Smooth muscle cell (in vitro differentiated cells): Measurements from ENCODE around the gene ANKH. TPM values are rescaled to one million over a fixed set of nuclear protein-coding genes. Genes with fewer than 3 reads are reported as not detected.

Source experiments
- DNase-seq: peaks from one replicate; lab custom pipeline; 2025; ENCODE audit not compliant: unreplicated experiment; lab: John Stamatoyannopoulos, UW
- H2AFZ ChIP-seq: fragments of 200-600 bp; sonication (generic); 2 replicates; pipeline ENCODE4 v1.6.0; 2016; ENCODE audit warnings: antibody characterized with exemption, low read depth, mild to moderate bottlenecking
- H3F3A ChIP-seq: fragments of 200-600 bp; sonication (generic); 2 replicates; pipeline ENCODE4 v1.6.0; 2017; ENCODE audit warnings: antibody characterized with exemption, low read depth
- H3K27ac ChIP-seq: fragments of 200-600 bp; sonication (generic); 2 replicates; pipeline ENCODE4 v1.5.1; 2016; ENCODE audit warnings: low read depth, mild to moderate bottlenecking
- H3K27me3 ChIP-seq: fragments of 200-600 bp; sonication (generic); 2 replicates; pipeline ENCODE4 v1.6.1; 2016; ENCODE audit warnings: low read depth, mild to moderate bottlenecking
- H3K36me3 ChIP-seq: fragments of 200-600 bp; sonication (generic); 2 replicates; pipeline ENCODE4 v1.5.1; 2016; ENCODE audit warnings: low read depth
- H3K4me1 ChIP-seq: fragments of 200-600 bp; sonication (generic); 2 replicates; pipeline ENCODE4 v1.5.1; 2016; ENCODE audit warnings: low read depth
- H3K4me2 ChIP-seq: fragments of 200-600 bp; sonication (generic); 2 replicates; pipeline ENCODE4 v1.6.0; 2016; ENCODE audit warnings: mild to moderate bottlenecking
- H3K4me3 ChIP-seq: fragments of 200-600 bp; sonication (generic); 2 replicates; pipeline ENCODE4 v1.5.1; 2016; ENCODE audit warnings: mild to moderate bottlenecking
- H3K79me2 ChIP-seq: fragments of 200-600 bp; sonication (generic); 2 replicates; pipeline ENCODE4 v1.6.0; 2016; ENCODE audit warnings: low read depth, mild to moderate bottlenecking
- H3K9ac ChIP-seq: fragments of 200-600 bp; sonication (generic); 2 replicates; pipeline ENCODE4 v1.6.0; 2016; ENCODE audit warnings: low read depth
- H3K9me3 ChIP-seq: fragments of 200-600 bp; sonication (generic); replicated peaks from 2 replicates; pipeline ENCODE4 v1.5.1; 2016; ENCODE audit warnings: low read depth
- H4K20me1 ChIP-seq: fragments of 200-600 bp; sonication (generic); 2 replicates; pipeline ENCODE4 v1.6.0; 2016; ENCODE audit warnings: low read depth
- CTCF ChIP-seq: fragments of 200-600 bp; sonication (generic); IDR thresholded peaks from 2 replicates; pipeline ENCODE4 v1.5.1; 2017; ENCODE audit warnings: borderline replicate concordance, mild to moderate bottlenecking, antibody characterized with exemption; ENCODE audit not compliant: insufficient read depth, poor library complexity, severe bottlenecking
- WGBS: methylation state at CpG from one replicate; pipeline ENCODE4 v1.1.7; 2016; ENCODE audit warnings: low lambda C conversion rate; 5-methylcytosine and 5-hydroxymethylcytosine counted together
- polyA plus RNA-seq: library from polyadenylated mRNA; unstranded; fragments of >200 nt; fragmentation: Nextera tagmentation; extraction: Ambion mirVana; gene quantifications from 2 replicates; pipeline ENCODE4 v1.2.1, GENCODE V29; 2016
- total RNA-seq: library from RNA; depleted of rRNA; stranded (reverse); fragments of >200 nt; gene quantifications from 2 replicates; pipeline ENCODE4 v1.2.3, GENCODE V29; 2014

ANKH gene
- total and polyA plus RNA-seq, 2 experiments from 2014 or later, result 48.0 to 56.6 TPM

DNA sequence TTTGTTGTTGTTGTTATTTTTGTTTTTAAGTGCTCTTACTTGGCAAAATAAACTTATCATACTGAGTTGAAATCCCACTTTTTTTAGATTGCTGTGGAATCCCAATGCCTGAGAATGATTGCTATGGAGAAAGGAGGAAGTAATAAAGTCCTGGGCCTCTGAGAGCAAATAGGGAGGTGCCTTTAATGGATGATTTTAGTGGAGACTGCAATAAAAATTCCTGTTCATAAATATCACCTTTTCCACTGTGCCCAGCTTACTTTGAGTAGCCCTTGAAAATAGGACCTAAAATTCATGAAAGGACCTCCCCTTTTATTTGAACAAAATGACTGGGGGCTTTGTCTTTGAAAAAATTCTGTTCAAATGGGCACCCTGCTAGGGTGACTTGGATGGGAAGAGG is 21.8 kb upstream of the ANKH start:
- no peaks in the 10 kb centered on the region for H3K79me2 ChIP-seq
- no peak for TF ChIP-seq CTCF
- H3K27ac ChIP-seq, result no peak overlapping the region
- H3K4me3 ChIP-seq, result no peak overlapping the region
- no peak overlapping the region for H3K9ac ChIP-seq
- H3K27me3 ChIP-seq, result no peaks in the 10 kb centered on the region
- H3K4me2 ChIP-seq, result no peak overlapping the region
- H3K9me3 ChIP-seq, result no peaks in the 10 kb centered on the region
- no peaks in the 10 kb centered on the region for H3F3A ChIP-seq
- no peaks in the 10 kb centered on the region for H3K4me1 ChIP-seq
- H2AFZ ChIP-seq, result no peak overlapping the region
- DNase-seq, result no peak
- no peaks in the 10 kb centered on the region for H3K36me3 ChIP-seq
- H4K20me1 ChIP-seq, result no peaks in the 10 kb centered on the region

- H2AFZ ChIP-seq, result no peak overlapping the region
- no peak overlapping the region for H3K9ac ChIP-seq
- no peaks in the 10 kb centered on the region for H3F3A ChIP-seq
- H3K27ac ChIP-seq, result no peak overlapping the region
- H4K20me1 ChIP-seq, result no peaks in the 10 kb centered on the region
- no peak overlapping the region for H3K4me3 ChIP-seq
- DNase-seq, result no peak
- H3K4me1 ChIP-seq, result peaks cover 6% of the 10 kb centered on the region
- no peak for TF ChIP-seq CTCF
- no peak overlapping the region for H3K4me2 ChIP-seq
- no peaks in the 10 kb centered on the region for H3K27me3 ChIP-seq
- 99% methylated on average over 5 of the region's 5 CpGs for WGBS
- no peaks in the 10 kb centered on the region for H3K9me3 ChIP-seq
- no peaks in the 10 kb centered on the region for H3K79me2 ChIP-seq
- no peaks in the 10 kb centered on the region for H3K36me3 ChIP-seq
Measured at GRCh38 chr5:14890846-14891245, 19.3 kb upstream of the ANKH start.

DNA sequence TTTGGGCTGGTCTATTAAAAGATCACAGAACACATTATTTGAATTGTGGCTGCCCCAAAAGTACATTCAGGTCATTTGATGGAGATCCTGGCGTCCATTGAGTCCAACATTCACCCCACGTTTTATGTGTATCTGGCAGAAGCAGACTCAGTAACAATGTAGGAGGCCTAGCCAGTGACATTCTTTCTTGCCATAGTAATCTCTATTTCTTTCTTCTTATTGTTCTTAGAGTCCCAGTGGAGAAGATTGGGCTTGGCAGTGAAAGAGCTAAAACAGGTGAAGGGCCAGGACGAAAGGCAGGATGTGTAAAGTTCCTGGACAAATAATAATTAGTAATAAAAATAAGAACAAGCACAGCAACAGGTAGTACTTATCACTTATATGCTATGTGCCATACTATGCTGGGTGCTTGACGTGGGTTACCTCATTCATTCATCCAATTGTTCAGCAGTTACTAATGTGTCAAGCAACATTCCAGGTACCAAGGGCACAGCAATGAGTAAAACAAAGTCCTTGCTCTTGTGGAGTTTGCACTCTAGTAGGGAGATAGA is 12.6 kb upstream of the ANKH start:
- Histone ChIP-seq H3K4me1 (peaks cover 6% of the 10 kb centered on the region), H3K27me3 (no peaks in the 10 kb centered on the region), H2AFZ (no peak overlapping the region), H3K9ac (no peak overlapping the region), H3K36me3 (no peaks in the 10 kb centered on the region), H3K27ac (no peak overlapping the region), H3K4me3 (no peak overlapping the region), H3F3A (no peaks in the 10 kb centered on the region), H3K9me3 (no peaks in the 10 kb centered on the region), H4K20me1 (no peaks in the 10 kb centered on the region), H3K4me2 (no peak overlapping the region), H3K79me2 (no peaks in the 10 kb centered on the region)
- DNase-seq, result no peak
- 88% methylated on average over 4 of the region's 4 CpGs for WGBS
- no peak for TF ChIP-seq CTCF
